ENCODE data around the gene VSIG1.

VSIG1 gene

DNA sequence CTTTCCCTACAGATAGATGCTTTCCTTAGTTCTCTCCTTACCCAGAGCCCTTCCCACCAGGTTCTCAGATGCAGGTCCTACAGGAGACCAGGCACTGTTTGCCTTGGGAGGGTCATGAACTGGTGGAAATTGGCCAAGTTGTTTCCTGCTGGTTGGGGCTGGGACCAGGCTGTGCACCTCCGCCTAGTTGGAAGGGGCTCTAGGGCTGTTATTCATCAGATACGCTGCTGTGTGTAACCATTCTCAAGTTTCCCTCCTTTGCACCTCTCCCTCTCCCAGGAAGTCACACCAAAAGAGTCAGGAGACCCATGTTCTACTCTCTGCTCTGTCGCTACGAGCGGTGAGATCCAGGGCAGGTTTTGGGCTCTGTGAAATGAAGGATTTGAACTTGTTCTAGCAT lies 11.9 kb upstream of the VSIG1 start:
- no peak for TF ChIP-seq CTCF (IDR thresholded peaks at IDR 0.05; ENCODE audit: low read depth, low read length)
- no peak for DNase-seq (ENCODE audit: low read depth in 2 of 2)
- no peak overlapping the region for H3K4me3 ChIP-seq (replicated peaks in 1 of 2; ENCODE audit: low read depth in 2 of 2, low read length in 2 of 2)

DNA sequence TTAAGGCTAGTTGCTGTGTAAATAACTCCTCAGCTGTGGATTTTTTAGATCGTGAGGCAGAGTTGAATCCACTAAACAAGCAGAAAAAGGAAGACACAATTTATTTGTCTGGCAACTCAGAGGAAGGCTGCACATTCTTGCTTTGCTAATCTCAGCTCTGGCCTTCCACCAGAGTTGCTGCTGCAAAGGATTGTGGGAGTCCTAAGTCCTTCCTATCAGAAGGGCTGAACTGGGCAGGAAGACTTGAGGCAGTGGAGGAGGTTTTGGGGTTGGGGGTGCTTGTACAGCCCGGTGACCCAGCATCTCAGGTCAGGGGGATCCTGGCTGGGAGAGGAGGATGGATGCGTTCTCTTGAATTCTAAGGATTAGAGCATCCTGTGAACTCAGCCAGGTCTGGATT lies 11.0 kb upstream of the VSIG1 start:
- peak in 1 of 2 donors; percentile 14 for DNase-seq (ENCODE audit: low read depth in 2 of 2)
- no peak for TF ChIP-seq CTCF (IDR thresholded peaks at IDR 0.05; ENCODE audit: low read depth, low read length)
- H3K4me3 ChIP-seq (replicated peaks in 1 of 2; ENCODE audit: low read depth in 2 of 2, low read length in 2 of 2), result no peak overlapping the region

DNA sequence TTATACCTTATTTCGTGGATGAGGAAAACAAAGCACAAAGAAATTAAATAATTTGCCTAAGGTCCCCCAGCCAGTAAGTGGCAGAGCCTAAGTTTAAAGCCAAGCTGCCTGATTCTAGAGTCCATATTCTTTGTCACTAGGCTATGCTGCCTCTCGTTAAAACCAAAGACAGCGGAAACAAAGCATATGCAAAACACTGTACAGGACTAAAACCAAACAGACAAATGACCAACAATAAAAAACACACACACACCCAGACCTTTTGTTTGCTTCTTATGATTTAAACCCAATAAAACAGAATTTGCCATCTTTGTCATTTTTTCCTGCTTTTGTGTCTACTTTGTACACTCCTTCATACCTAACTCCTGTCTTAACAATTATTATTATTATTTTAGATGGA lies 10.1 kb upstream of the VSIG1 start:
- DNase-seq (ENCODE audit: low read depth in 2 of 2), result no peak
- no peak for TF ChIP-seq CTCF (IDR thresholded peaks at IDR 0.05; ENCODE audit: low read depth, low read length)
- no peak overlapping the region for H3K4me3 ChIP-seq (replicated peaks in 1 of 2; ENCODE audit: low read depth in 2 of 2, low read length in 2 of 2)

DNA sequence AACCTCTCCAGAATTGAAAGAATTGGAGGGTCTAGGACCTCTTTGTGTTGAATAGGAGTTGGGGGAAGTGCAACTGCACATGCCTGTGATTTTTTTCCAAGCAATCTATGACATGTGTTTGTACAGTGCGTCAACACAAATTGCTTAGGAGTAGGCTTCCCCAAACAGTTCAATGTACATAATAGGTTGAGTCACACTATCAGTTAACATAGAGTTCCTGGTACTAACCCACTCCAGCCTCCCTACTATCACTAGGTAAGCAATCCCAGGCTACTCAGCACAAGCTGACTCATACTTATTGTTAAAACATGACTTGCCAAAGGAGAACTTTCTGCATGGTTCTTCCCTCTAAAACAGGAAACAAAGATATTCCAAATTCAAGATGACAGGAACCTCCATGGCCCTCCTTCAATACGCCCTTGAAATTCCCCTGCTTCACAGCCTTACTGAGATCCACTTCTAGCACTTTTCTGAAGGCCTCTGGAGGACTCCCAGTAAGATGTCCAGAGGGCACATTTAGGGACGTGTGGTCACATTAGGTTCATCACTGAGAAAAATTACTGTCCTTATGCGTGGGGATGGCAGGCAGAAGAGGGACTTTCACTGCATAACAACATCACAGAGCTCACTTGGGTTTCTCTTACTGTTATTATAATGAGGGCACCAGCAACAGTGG lies 8.4 kb upstream of the VSIG1 start:
- TF ChIP-seq CTCF (IDR thresholded peaks at IDR 0.05; ENCODE audit: low read depth, low read length), result no peak
- peak; percentile 82 to 91 for DNase-seq (ENCODE audit: low read depth in 2 of 2)
- H3K4me3 ChIP-seq (replicated peaks in 1 of 2; ENCODE audit: low read depth in 2 of 2, low read length in 2 of 2), result no peak overlapping the region

- DNase-seq (ENCODE audit: low read depth in 2 of 2), result peak in 1 of 2 donors; percentile 21
- TF ChIP-seq CTCF (IDR thresholded peaks at IDR 0.05; ENCODE audit: low read depth, low read length), result no peak
- no peak overlapping the region for H3K4me3 ChIP-seq (replicated peaks in 1 of 2; ENCODE audit: low read depth in 2 of 2, low read length in 2 of 2)
These were observed 4.8 kb downstream of the VSIG1 start for GRCh38 chrX:108049649-108050048.

GRCh38 chrX:108053218-108053617 lies 8.4 kb downstream of the VSIG1 start:
- TF ChIP-seq CTCF (IDR thresholded peaks at IDR 0.05; ENCODE audit: low read depth, low read length), result no peak
- DNase-seq (ENCODE audit: low read depth in 2 of 2), result no peak
- H3K4me3 ChIP-seq (replicated peaks in 1 of 2; ENCODE audit: low read depth in 2 of 2, low read length in 2 of 2), result no peak overlapping the region

DNA sequence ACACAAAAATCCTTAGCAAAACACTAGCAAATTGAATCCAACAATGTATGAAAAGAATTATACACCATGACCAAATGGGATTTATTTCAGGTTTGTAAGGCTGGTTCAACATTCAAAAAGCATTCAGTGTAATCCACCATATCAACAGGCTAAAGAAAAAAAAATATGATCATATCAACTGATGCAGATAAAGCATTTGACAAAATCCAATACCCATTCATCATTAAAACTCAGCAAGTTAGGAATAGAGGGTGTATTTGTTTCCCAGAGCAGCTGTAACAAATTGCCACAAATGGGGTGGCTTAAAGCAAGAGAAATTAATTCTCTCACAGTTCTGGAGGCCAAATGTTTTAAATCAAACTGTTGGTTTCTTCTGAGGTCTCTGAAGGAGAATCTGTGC lies 10.7 kb downstream of the VSIG1 start:
- H3K4me3 ChIP-seq (replicated peaks in 1 of 2; ENCODE audit: low read depth in 2 of 2, low read length in 2 of 2), result no peak overlapping the region
- DNase-seq (ENCODE audit: low read depth in 2 of 2), result no peak
- no peak for TF ChIP-seq CTCF (IDR thresholded peaks at IDR 0.05; ENCODE audit: low read depth, low read length)
